GM13977 (cell line): ENCODE data around the gene TLK2.

Source experiments
- DNase-seq: peaks from one replicate; pipeline ENCODE4 v3.0.0; 2012; ENCODE audit warnings: low spot score
- in situ Hi-C: fragments of 300-500 bp; cut with MboI; formaldehyde crosslinking; loops from one replicate; pipeline ENCODE4 v1.12.0; 2022; ENCODE audit warnings: low sequenced_read_pairs, low pct_unique_long_range_greater_than_20kb, mixed read lengths, inconsistent platforms; ENCODE audit not compliant: unreplicated experiment
- TF ChIP-seq, protein P1 (sequence below): IDR thresholded peaks from 2 replicates; pipeline ENCODE4 v1.5.1; 2012; ENCODE audit warnings: mild to moderate bottlenecking, control low read depth; ENCODE audit not compliant: insufficient read depth; ENCODE audit errors: extremely low read depth, missing control alignments

TLK2 gene

DNA sequence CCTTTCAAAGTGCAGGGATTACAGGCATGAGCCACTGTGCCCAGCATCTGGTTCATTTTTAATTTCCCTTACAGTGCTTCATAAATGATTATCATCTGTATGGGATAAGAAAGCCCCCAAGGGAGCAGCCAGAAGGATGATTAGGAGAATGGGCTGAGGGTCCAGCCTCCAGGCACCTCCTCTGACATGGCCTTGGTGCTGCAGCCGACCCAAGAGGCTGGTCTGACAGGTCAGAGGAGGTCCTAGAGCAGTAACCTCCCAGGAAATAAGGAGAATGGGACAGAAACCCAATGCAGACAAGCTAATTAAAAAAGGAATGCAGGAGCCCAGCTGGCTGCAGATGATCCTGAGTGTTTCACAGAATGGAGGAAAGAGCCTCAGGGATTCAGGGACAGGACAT, 177.8 kb downstream of the TLK2 start:
- no peak for DNase-seq
- in situ Hi-C loops: no loop called here
- TF ChIP-seq, protein P1, sequence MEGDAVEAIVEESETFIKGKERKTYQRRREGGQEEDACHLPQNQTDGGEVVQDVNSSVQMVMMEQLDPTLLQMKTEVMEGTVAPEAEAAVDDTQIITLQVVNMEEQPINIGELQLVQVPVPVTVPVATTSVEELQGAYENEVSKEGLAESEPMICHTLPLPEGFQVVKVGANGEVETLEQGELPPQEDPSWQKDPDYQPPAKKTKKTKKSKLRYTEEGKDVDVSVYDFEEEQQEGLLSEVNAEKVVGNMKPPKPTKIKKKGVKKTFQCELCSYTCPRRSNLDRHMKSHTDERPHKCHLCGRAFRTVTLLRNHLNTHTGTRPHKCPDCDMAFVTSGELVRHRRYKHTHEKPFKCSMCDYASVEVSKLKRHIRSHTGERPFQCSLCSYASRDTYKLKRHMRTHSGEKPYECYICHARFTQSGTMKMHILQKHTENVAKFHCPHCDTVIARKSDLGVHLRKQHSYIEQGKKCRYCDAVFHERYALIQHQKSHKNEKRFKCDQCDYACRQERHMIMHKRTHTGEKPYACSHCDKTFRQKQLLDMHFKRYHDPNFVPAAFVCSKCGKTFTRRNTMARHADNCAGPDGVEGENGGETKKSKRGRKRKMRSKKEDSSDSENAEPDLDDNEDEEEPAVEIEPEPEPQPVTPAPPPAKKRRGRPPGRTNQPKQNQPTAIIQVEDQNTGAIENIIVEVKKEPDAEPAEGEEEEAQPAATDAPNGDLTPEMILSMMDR: no peak

DNA sequence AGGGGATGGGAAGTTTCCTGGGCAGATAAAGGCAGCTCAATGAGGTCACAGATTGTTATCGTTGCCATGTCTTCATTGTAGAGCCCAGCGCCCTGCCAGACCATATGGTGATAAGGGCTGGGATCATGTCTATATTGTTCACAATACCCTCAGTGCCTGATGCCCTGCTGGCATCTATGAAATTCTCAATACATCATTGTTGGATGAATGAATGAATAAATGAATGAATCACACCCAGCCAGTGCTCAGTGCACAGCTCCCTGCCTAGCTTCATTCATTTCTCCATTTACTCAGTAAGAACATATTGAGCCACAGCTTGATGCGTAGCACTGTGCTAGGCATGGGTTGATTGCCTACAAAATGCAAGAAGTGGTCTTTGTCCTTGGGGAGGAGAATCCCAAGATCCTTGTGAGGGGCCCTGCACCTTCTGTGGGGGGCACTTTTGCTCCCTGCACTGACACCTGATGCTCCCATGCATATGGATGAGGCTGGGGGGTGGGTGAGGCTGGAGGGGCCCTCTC, 178.6 kb downstream of the TLK2 start:
- TF ChIP-seq, protein P1: no peak
- DNase-seq: no peak
- in situ Hi-C loops: no loop called here

DNA sequence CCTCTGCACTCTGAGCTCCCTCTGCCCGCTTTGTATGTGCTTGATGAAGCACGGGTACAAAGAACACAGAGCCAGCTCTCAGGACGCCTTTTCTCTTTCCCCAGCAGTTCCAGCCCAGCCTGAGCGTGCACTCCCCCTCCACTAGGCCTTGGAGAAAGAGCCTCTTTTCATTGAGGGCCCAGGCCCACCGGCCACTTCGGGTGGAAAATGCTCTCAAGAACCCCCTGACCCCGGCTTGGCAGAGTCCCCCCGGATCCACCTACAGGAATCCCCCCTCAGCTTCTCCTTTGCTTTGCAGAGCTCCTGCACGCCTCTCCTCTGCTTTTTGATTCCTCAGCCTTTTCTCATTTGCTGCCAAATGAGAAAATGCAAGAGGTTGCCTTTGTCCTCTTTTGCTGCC, 179.1 kb downstream of the TLK2 start:
- in situ Hi-C loops: no loop called here
- TF ChIP-seq, protein P1: no peak
- DNase-seq: no peak

DNA sequence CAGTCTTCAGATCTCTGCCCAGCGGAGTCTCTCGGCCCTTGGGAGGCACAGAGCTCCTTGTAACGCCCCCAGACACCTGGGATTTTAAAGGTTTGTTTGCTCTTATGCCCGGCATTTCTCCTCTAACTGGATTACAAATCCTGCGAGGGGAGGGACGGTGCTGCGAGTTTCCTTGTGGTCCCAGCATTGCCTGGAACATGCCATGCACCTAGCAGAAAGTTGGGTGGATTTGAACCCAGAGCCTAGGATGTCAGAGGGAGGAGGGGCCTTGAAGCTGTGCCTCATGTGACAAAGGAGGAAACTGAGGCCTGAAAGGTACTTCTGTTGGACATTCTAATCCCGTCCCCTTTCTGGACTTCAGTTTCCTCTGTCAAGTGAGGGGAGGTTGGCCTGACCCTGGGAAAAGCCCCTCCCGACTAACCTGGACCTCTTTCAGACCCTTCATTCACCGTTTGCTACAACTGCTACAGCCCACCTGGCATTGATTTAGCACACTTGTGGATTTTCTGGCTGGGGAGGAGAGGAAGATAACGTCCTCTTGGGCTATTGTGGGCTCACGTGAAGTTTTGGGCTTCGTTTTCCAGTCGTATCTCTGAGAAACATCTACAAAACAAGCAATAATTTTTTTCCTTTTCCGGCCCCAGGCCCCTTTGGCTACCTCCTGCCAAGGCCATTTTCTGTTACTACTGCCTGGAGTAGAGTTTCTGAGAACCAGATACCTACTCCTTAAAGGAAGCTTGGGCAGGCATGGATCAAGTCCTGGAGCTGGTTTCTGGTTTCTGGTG, 179.7 kb downstream of the TLK2 start:
- TF ChIP-seq, protein P1: no peak
- no peak for DNase-seq
- in situ Hi-C loops: no loop called here

DNA sequence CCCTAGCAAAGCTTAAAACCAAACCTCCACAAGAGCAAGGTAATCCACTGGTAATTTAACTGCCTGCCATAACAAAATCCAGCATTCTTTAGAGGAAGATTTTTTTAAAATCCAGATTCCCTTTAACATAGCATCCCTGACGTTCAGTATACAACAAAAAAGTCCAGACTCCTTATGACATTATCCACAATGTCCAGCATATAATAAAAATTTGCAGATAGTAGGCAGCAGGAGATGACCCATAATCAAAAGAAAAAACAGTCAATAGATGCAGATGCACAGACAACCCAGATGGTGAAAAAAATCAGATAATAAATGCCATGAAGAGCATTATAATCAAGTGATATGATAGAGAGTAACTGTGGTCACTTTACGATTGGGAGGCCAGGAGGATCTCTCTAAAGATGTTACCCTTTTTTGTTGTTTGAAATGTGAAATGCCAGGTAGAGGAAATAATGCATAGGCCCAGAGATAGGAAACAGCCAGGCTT, 182.0 kb downstream of the TLK2 start:
- no peak for DNase-seq
- in situ Hi-C loops: no loop called here
- TF ChIP-seq, protein P1: no peak

DNA sequence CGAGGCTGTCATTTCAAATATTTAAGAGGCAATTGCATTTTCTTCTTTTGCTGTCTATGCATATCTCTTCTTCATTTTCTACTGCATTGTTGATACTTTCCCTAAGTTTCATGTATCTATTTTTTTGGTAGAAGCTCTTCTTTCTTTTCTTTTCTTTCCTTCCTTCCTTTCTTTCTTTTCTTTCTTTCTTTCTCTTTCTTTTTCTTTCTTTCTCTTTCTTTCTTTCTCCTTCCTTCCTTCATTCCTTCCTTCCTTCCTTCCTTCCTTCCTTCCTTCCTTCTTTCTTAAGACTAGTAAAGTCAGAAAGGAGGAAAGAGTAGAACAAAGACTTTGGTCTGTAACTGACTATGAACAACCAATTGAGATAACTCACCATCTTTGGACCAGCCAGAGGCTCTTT, 182.7 kb downstream of the TLK2 start:
- DNase-seq: no peak
- TF ChIP-seq, protein P1: no peak
- in situ Hi-C loops: no loop called here

DNA sequence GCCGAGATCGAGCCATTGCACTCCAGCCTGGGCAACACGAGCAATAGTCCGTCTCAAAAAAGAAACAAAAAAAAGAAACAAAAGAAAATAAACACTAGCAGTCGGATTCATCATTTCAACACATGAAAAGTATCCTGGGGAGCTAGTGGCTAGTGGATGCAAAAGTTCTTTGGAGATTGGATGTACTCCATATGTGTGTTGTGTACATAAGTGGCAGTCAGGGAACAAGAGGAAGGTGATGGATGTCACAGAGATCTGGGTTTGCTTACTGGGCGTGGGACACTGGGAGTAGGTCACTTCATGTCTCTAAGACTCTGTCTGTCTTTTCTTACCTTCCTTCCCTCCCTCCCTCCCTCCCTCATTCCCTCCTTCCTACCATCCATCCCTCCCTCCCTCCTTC, 184.2 kb downstream of the TLK2 start:
- TF ChIP-seq, protein P1: no peak
- DNase-seq: no peak
- in situ Hi-C loops: no loop called here
